Duodenal mucosa (tissue), 2 donors: Measurements from ENCODE around the gene PPP3CA.
A peak's percentile ranks its signal among the peaks of the same experiment; 100 is the strongest.

Source experiments
- H3K27ac ChIP-seq: one replicate; pipeline ENCODE4 v1.7.0; 2013; ENCODE audit warnings: low read depth, low read length
- H3K27me3 ChIP-seq, 2 donors: one replicate each; pipeline ENCODE4 v1.7.0; 2013; ENCODE audit warnings: low read length in 2 of 2, control low read depth in 1 of 2; ENCODE audit not compliant: insufficient read depth in 2 of 2, control insufficient read depth in 1 of 2
- H3K36me3 ChIP-seq, 2 donors: one replicate each; pipeline ENCODE4 v1.7.0; 2013; ENCODE audit warnings: low read length in 2 of 2, control low read depth in 1 of 2; ENCODE audit not compliant: insufficient read depth in 2 of 2, control insufficient read depth in 1 of 2
- H3K4me1 ChIP-seq, 2 donors: one replicate each; pipeline ENCODE4 v1.7.0; 2013; ENCODE audit warnings: low read length in 2 of 2, control low read depth in 1 of 2; ENCODE audit not compliant: insufficient read depth in 2 of 2, control insufficient read depth in 1 of 2
- H3K4me3 ChIP-seq, 2 donors: one replicate each; pipeline ENCODE4 v1.7.0; 2013; ENCODE audit warnings: low read length in 2 of 2, low read depth in 1 of 2
- H3K9ac ChIP-seq, 2 donors: one replicate each; pipeline ENCODE4 v1.7.0; 2013; ENCODE audit warnings: low read length in 2 of 2, low read depth in 1 of 2
- H3K9me3 ChIP-seq, 2 donors: one replicate each; pipeline ENCODE4 v1.7.0; 2013; ENCODE audit warnings: low read length in 2 of 2, control low read depth in 1 of 2; ENCODE audit not compliant: control insufficient read depth in 1 of 2

Gene PPP3CA

DNA sequence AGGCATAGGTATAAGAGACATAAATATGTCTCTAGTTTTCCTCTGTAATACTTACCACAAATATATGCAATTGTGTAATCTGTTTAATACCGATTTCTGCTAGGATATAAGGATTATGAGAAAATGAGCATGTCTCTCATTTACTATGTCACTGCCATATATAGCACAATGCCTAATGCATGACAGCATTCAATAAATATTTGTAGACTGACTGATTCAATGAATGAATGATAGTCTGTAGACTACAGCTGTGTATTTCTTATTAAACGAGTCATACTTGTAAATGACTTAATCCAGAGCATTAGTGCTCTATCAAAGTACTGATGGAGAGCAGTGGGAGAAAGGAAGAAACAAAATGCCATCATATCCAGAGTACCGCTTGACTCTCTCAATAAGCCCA lies 175.6 kb downstream of the PPP3CA start:
- H3K4me3 ChIP-seq, result no peak overlapping the region
- H3K9me3 ChIP-seq, result no peaks in the 10 kb centered on the region
- H3K9ac ChIP-seq, result no peak overlapping the region
- no peaks in the 10 kb centered on the region for H3K36me3 ChIP-seq
- H3K27me3 ChIP-seq, result no peaks in the 10 kb centered on the region
- no peak overlapping the region for H3K27ac ChIP-seq
- H3K4me1 ChIP-seq, result peaks cover 20 to 34% of the 10 kb centered on the region in 2 donors

- H3K9ac ChIP-seq, result no peak overlapping the region
- no peak overlapping the region for H3K27ac ChIP-seq
- H3K4me3 ChIP-seq, result peak overlapping the region in 1 of 2 donors; percentile 22
- no peaks in the 10 kb centered on the region for H3K27me3 ChIP-seq
- peaks cover 16 to 28% of the 10 kb centered on the region in 2 donors for H3K4me1 ChIP-seq
- no peaks in the 10 kb centered on the region for H3K9me3 ChIP-seq
- no peaks in the 10 kb centered on the region for H3K36me3 ChIP-seq
Observed at GRCh38 chr4:101169044-101170014, 178.0 kb downstream of the PPP3CA start.

- H3K27me3 ChIP-seq, result no peaks in the 10 kb centered on the region
- no peak overlapping the region for H3K4me3 ChIP-seq
- peaks cover 0 to 2% of the 10 kb centered on the region in 2 donors for H3K36me3 ChIP-seq
- no peak overlapping the region for H3K27ac ChIP-seq
- H3K9ac ChIP-seq, result no peak overlapping the region
- H3K9me3 ChIP-seq, result no peaks in the 10 kb centered on the region
- peaks cover 12 to 22% of the 10 kb centered on the region in 2 donors for H3K4me1 ChIP-seq
Observed at GRCh38 chr4:101163936-101164335, 183.4 kb downstream of the PPP3CA start.

GRCh38 chr4:101162990-101163380 lies 184.3 kb downstream of the PPP3CA start:
- Histone ChIP-seq H3K27ac (no peak overlapping the region), H3K9ac (no peak overlapping the region), H3K36me3 (peaks cover 0 to 2% of the 10 kb centered on the region in 2 donors), H3K9me3 (no peaks in the 10 kb centered on the region), H3K27me3 (no peaks in the 10 kb centered on the region), H3K4me3 (no peak overlapping the region), H3K4me1 (peaks cover 3 to 15% of the 10 kb centered on the region in 2 donors)

DNA sequence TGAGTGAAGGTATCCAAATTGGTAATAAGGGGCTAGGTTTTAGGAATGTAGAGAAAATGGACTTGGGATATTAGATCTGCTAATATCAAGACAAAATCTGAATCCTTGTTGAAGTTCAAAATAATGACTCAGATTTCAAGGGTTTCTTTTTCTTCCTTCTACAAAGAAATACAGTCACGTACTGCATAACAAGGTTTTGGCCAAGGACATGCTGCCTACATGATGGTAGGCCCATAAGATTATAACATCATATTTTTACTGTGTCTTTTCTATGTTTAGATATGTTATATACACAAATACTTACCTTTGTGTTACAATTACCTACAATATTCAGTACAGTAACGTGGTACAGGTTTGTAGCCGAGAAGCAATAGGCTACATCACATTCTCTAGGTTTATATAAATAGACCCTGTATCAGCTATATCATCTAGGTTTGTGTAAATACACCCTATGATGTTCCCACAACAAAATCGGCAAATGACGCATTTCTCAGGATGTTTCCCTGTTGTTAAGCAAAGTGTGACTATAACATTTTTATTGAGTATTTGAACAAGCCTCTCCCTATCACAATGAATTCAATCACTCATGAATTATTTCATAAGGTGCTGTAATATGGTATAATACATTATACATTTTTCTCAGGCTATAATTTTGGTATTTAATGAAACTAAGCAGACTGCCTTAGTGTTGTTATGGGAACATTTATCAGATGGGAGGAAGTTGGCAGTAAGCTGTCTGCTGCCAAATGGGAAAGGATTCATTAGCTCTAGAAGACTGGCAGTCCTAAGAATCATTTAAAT lies 186.3 kb downstream of the PPP3CA start:
- Histone ChIP-seq H3K9me3 (no peaks in the 10 kb centered on the region), H3K4me3 (no peak overlapping the region), H3K36me3 (peaks cover 0 to 2% of the 10 kb centered on the region in 2 donors), H3K27me3 (no peaks in the 10 kb centered on the region), H3K4me1 (peaks cover 0 to 4% of the 10 kb centered on the region in 2 donors), H3K27ac (no peak overlapping the region), H3K9ac (no peak overlapping the region)

- Histone ChIP-seq H3K9ac (no peak overlapping the region), H3K27me3 (no peaks in the 10 kb centered on the region), H3K36me3 (peaks cover 0 to 2% of the 10 kb centered on the region in 2 donors), H3K27ac (no peak overlapping the region), H3K4me3 (no peak overlapping the region), H3K4me1 (peaks cover 0 to 4% of the 10 kb centered on the region in 2 donors), H3K9me3 (no peaks in the 10 kb centered on the region)
Observed at GRCh38 chr4:101158507-101158906, 188.8 kb downstream of the PPP3CA start.

DNA sequence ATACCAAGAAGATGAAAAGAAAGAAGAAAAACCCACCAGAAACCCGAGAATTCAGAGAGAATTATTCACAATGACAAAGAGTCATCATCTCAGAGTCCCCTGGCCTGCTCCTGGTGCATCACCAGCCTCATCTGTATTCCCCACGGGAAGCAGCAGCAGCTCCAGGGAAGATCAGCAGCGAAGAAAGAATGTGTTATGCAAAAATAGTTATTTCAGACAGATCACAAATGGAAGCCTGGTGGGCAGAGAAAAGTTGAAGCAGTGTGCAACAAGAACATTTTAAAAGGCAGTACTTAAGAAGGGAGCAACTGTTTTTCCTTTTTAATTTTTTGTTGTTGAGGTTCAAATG lies 189.2 kb downstream of the PPP3CA start:
- Histone ChIP-seq H3K27me3 (no peaks in the 10 kb centered on the region), H3K9me3 (no peaks in the 10 kb centered on the region), H3K36me3 (peaks cover 0 to 2% of the 10 kb centered on the region in 2 donors), H3K9ac (no peak overlapping the region), H3K27ac (no peak overlapping the region), H3K4me1 (peaks cover 0 to 4% of the 10 kb centered on the region in 2 donors), H3K4me3 (no peak overlapping the region)

GRCh38 chr4:101157415-101158133 lies 189.8 kb downstream of the PPP3CA start:
- H3K27me3 ChIP-seq, result no peaks in the 10 kb centered on the region
- H3K36me3 ChIP-seq, result peaks cover 0 to 2% of the 10 kb centered on the region in 2 donors
- no peak overlapping the region for H3K9ac ChIP-seq
- H3K4me1 ChIP-seq, result peaks cover 0 to 4% of the 10 kb centered on the region in 2 donors
- H3K4me3 ChIP-seq, result no peak overlapping the region
- no peaks in the 10 kb centered on the region for H3K9me3 ChIP-seq
- H3K27ac ChIP-seq, result no peak overlapping the region

DNA sequence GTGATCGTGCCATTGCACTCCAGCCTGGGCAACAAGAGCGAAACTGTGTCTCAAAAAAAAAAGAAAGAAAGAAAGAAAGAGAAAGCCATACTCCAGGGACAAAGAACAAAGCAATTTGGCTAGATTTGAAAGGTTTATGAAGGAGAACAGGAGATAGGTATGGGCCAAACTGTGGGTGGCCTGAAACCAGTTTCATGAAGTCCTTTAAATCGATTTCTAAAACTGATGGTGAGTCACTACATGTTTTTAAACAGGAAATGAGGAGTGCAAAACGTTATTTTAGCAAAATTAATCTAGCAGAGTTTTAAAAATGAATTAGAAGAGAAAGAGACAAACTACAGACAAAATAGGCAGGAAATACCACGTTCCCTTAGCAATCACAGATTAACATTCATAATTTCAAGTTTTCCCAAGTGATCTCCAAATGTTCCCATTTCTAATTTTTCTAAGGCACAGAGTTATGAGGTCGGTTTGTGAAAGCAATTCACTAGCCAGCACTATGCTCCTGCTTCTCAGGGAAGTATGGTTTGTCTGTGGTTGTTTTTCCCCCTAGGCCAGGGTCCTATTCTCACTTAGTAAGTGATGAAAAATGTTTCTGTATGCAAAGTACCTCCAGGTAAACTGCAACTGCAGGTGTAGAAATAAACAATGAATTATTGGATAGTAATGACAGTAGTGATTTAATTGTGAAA lies 190.6 kb downstream of the PPP3CA start:
- Histone ChIP-seq H3K9ac (no peak overlapping the region), H3K27me3 (no peaks in the 10 kb centered on the region), H3K4me3 (no peak overlapping the region), H3K36me3 (peaks cover 0 to 2% of the 10 kb centered on the region in 2 donors), H3K4me1 (peaks cover 0 to 4% of the 10 kb centered on the region in 2 donors), H3K9me3 (no peaks in the 10 kb centered on the region), H3K27ac (no peak overlapping the region)
